SK-N-SH (cell line): ENCODE measurements around the gene VWA5B2. TPM values are rescaled to one million over a fixed set of nuclear protein-coding genes. Genes with fewer than 3 reads are reported as not detected.

ENCODE experiments used
- CTCF ChIA-PET: fragments of 300-600, 350-600 bp; formaldehyde crosslinking; extraction: SDS; loops from one replicate; lab custom pipeline; 2021; lab: Yijun Ruan, JAX
- POLR2A ChIA-PET: fragments of 350-600 bp; sonication (Branson Sonifier 250); formaldehyde crosslinking; extraction: SDS; loops from one replicate; lab custom pipeline; 2020; ENCODE audit warnings: antibody characterized with exemption, inconsistent platforms; lab: Yijun Ruan, JAX
- DNase-seq: peaks from one replicate; pipeline ENCODE4 v3.0.0; 2012
- H2AFZ ChIP-seq: fragments of 200-600 bp; sonication (generic); 2 replicates; pipeline ENCODE4 v1.8.1; 2016; ENCODE audit warnings: antibody characterized with exemption, mild to moderate bottlenecking, low read depth
- H3F3A ChIP-seq: fragments of 200-600 bp; sonication (generic); replicated peaks from 2 replicates; pipeline ENCODE3; 2016; ENCODE audit warnings: antibody characterized with exemption, mild to moderate bottlenecking; ENCODE audit not compliant: insufficient read depth
- H3K27ac ChIP-seq, 2 experiments: fragments of 200-500 bp in 1 of 2; fragments of 200-600 bp in 1 of 2; sonication (Bioruptor generic) in 1 of 2; sonication (generic), shearing (Covaris generic) in 1 of 2; 2 replicates each; pipeline versions ENCODE4 v1.5.1 to v1.6.1; 2014 to 2016; ENCODE audit warnings: low read depth in 2 of 2, inconsistent platforms in 1 of 2, low read length in 1 of 2, mild to moderate bottlenecking in 1 of 2, mixed read lengths in 1 of 2
- H3K27me3 ChIP-seq: fragments of 200-600 bp; sonication (generic), shearing (Covaris generic); 2 replicates; pipeline ENCODE4 v1.6.1; 2016; ENCODE audit warnings: mixed run types; ENCODE audit not compliant: insufficient read depth
- H3K36me3 ChIP-seq, 2 experiments: fragments of 200-500 bp in 1 of 2; fragments of 200-600 bp in 1 of 2; sonication (Bioruptor generic) in 1 of 2; sonication (generic) in 1 of 2; replicated peaks in 1 of 2; 2 replicates each; pipeline versions ENCODE3 to v1.5.1; 2014 to 2016; ENCODE audit warnings: low read length in 1 of 2, mild to moderate bottlenecking in 1 of 2; ENCODE audit not compliant: insufficient read depth in 2 of 2, control insufficient read depth in 1 of 2
- H3K4me1 ChIP-seq, 2 experiments: fragments of 200-500 bp in 1 of 2; fragments of 200-600 bp in 1 of 2; sonication (Bioruptor generic) in 1 of 2; sonication (generic), shearing (Covaris generic) in 1 of 2; 2 replicates each; pipeline versions ENCODE4 v1.5.1 to v1.6.1; 2014 to 2016; ENCODE audit warnings: low read depth in 1 of 2, low read length in 1 of 2, mixed run types in 1 of 2; ENCODE audit not compliant: insufficient read depth in 2 of 2, control insufficient read depth in 1 of 2
- H3K4me2 ChIP-seq: fragments of 200-600 bp; sonication (generic), shearing (Covaris generic); 2 replicates; pipeline ENCODE4 v1.6.1; 2017; ENCODE audit warnings: mixed run types
- H3K4me3 ChIP-seq, 2 experiments: fragments of 200-500 bp in 1 of 2; fragments of 200-600 bp in 1 of 2; sonication (Bioruptor generic) in 1 of 2; sonication (generic), shearing (Covaris generic) in 1 of 2; 2 replicates each; pipeline versions ENCODE4 v1.5.1 to v1.8.1; 2014 to 2016; ENCODE audit warnings: low read depth in 2 of 2, inconsistent platforms in 1 of 2, low read length in 1 of 2, mild to moderate bottlenecking in 1 of 2, mixed read lengths in 1 of 2, moderate library complexity in 1 of 2
- H3K79me2 ChIP-seq: fragments of 200-600 bp; sonication (generic); 2 replicates; pipeline ENCODE4 v1.8.1; 2017; ENCODE audit warnings: mild to moderate bottlenecking; ENCODE audit not compliant: insufficient read depth
- H3K9ac ChIP-seq: fragments of 200-600 bp; sonication (generic); 2 replicates; pipeline ENCODE4 v1.6.1; 2017; ENCODE audit warnings: mixed run types
- H3K9me2 ChIP-seq: fragments of 200-600 bp; sonication (generic); 2 replicates; pipeline ENCODE4 v1.6.1; 2017; ENCODE audit warnings: mixed run types
- H3K9me3 ChIP-seq: fragments of 200-600 bp; sonication (generic); 2 replicates; pipeline ENCODE4 v1.6.1; 2017; ENCODE audit warnings: mixed run types, mild to moderate bottlenecking, moderate library complexity
- H4K20me1 ChIP-seq: fragments of 200-600 bp; sonication (generic); 2 replicates; pipeline ENCODE4 v1.6.1; 2017; ENCODE audit warnings: mild to moderate bottlenecking, mixed run types; ENCODE audit not compliant: insufficient read depth
- EP300 ChIP-seq, 2 experiments: IDR thresholded peaks; 2 replicates each; pipeline versions ENCODE4 v1.4.0 to v1.6.1; 2012; ENCODE audit warnings: borderline replicate concordance in 1 of 2, low read depth in 1 of 2, low read length in 1 of 2
- GABPA ChIP-seq: IDR thresholded peaks from 2 replicates; pipeline ENCODE4 v1.4.0; 2012; ENCODE audit warnings: low read depth, mild to moderate bottlenecking
- GATA2 ChIP-seq: sonication (generic); formaldehyde crosslinking; IDR thresholded peaks from 2 replicates; pipeline ENCODE4 v1.5.0; 2020; ENCODE audit warnings: mild to moderate bottlenecking, missing genetic modification reagents
- JUND ChIP-seq: IDR thresholded peaks from 2 replicates; pipeline ENCODE4 v1.4.0; 2012
- MXI1 ChIP-seq: IDR thresholded peaks from 2 replicates; pipeline ENCODE4 v1.6.1; 2012; ENCODE audit warnings: mild to moderate bottlenecking, low read depth, low read length, improper control_type of control experiment
- POLR2AphosphoS5 ChIP-seq: IDR thresholded peaks from 2 replicates; pipeline ENCODE4 v1.6.1; 2012; ENCODE audit warnings: low read depth, low read length
- RAD21 ChIP-seq: IDR thresholded peaks from 2 replicates; pipeline ENCODE4 v1.6.1; 2012; ENCODE audit warnings: mild to moderate bottlenecking, low read length
- RCOR1 ChIP-seq: fragments of 150-350 bp; IDR thresholded peaks from 2 replicates; pipeline ENCODE4 v1.6.1; 2017; ENCODE audit warnings: antibody characterized with exemption, low read length
- RXRA ChIP-seq: IDR thresholded peaks from 2 replicates; pipeline ENCODE4 v1.4.0; 2012; ENCODE audit warnings: low read depth, mild to moderate bottlenecking, borderline replicate concordance
- SMC3 ChIP-seq: IDR thresholded peaks from 2 replicates; pipeline ENCODE4 v1.6.1; 2012; ENCODE audit warnings: low read depth, low read length, improper control_type of control experiment
- TAF1 ChIP-seq: IDR thresholded peaks from 2 replicates; pipeline ENCODE4 v1.6.1; 2012; ENCODE audit warnings: low read depth, mild to moderate bottlenecking, low read length, moderate library complexity, borderline replicate concordance
- TCF12 ChIP-seq: IDR thresholded peaks from 2 replicates; pipeline ENCODE4 v1.4.0; 2012
- TEAD4 ChIP-seq: IDR thresholded peaks from 2 replicates; pipeline ENCODE4 v1.4.0; 2012; ENCODE audit warnings: mild to moderate bottlenecking, borderline replicate concordance; ENCODE audit not compliant: insufficient read depth
- YY1 ChIP-seq: IDR thresholded peaks from 2 replicates; pipeline ENCODE4 v1.4.0; 2012; ENCODE audit warnings: low read depth, mild to moderate bottlenecking
- WGBS: methylation state at CpG from one replicate; pipeline ENCODE4 v1.1.6; 2017; ENCODE audit warnings: low lambda C conversion rate; 5-methylcytosine and 5-hydroxymethylcytosine counted together
- polyA plus RNA-seq, 3 experiments: library from polyadenylated mRNA; depleted of rRNA; stranded (reverse); fragments of >200 nt; gene quantifications; 2 replicates each; pipeline ENCODE4 v1.2.3, GENCODE V29; 2012
- TF ChIP-seq, protein P1 (sequence below): IDR thresholded peaks from 2 replicates; pipeline ENCODE4 v1.4.0; 2012; ENCODE audit warnings: low read depth, borderline replicate concordance
- TF ChIP-seq, protein P2 (sequence below): fragments of 200-600 bp; sonication (generic); IDR thresholded peaks from 2 replicates; pipeline ENCODE4 v1.6.1; 2017; ENCODE audit warnings: antibody characterized with exemption, mild to moderate bottlenecking, moderate library complexity
- TF ChIP-seq, protein P3 (sequence below): IDR thresholded peaks from 2 replicates; pipeline ENCODE4 v1.4.0; 2012; ENCODE audit warnings: low read depth
- TF ChIP-seq, protein P4 (sequence below): fragments of 150-350 bp; IDR thresholded peaks from 2 replicates; pipeline ENCODE4 v1.6.1; 2016; ENCODE audit warnings: mild to moderate bottlenecking, low read depth, low read length

VWA5B2 gene
- polyA plus RNA-seq, 1 of the 3 experiments (the other 2 are of a cell fraction), result 0.08 TPM

DNA sequence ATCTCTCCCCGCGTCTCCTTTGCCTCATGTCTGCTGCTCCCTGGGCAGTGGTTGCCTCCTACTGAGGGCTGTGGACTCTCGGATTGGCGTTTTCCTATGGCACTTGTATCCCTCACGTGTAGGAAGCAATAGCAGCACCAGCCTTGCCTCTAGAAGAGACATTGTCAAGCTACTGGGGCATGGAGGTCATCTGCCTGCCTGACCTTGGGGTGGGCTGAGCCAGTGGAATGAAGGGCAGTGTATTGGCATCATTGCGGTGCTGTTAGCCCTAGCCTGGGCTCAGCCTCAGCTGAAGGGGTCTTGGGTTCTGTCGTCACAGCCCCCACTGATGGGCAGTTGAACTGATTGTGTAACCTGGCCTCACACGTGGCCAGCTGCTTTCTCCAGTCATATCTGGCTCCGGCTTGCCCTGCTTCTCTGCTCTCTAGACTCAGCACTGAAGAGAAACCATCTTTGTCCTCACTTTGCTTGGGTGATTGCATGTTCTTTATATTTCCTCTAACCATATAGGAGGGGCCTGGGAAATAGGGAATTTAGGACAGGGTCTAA is 35.3 kb upstream of the VWA5B2 start:
- TF ChIP-seq, protein P1, sequence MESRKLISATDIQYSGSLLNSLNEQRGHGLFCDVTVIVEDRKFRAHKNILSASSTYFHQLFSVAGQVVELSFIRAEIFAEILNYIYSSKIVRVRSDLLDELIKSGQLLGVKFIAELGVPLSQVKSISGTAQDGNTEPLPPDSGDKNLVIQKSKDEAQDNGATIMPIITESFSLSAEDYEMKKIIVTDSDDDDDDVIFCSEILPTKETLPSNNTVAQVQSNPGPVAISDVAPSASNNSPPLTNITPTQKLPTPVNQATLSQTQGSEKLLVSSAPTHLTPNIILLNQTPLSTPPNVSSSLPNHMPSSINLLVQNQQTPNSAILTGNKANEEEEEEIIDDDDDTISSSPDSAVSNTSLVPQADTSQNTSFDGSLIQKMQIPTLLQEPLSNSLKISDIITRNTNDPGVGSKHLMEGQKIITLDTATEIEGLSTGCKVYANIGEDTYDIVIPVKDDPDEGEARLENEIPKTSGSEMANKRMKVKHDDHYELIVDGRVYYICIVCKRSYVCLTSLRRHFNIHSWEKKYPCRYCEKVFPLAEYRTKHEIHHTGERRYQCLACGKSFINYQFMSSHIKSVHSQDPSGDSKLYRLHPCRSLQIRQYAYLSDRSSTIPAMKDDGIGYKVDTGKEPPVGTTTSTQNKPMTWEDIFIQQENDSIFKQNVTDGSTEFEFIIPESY, result no peak
- TF ChIP-seq POLR2AphosphoS5, result no peak
- TF ChIP-seq SMC3, result no peak
- TF ChIP-seq RXRA, result no peak
- no peak for TF ChIP-seq TEAD4
- no peak for TF ChIP-seq JUND
- no peak for TF ChIP-seq RAD21
- no peak for TF ChIP-seq MXI1
- no peak for TF ChIP-seq TAF1
- TF ChIP-seq, protein P2, sequence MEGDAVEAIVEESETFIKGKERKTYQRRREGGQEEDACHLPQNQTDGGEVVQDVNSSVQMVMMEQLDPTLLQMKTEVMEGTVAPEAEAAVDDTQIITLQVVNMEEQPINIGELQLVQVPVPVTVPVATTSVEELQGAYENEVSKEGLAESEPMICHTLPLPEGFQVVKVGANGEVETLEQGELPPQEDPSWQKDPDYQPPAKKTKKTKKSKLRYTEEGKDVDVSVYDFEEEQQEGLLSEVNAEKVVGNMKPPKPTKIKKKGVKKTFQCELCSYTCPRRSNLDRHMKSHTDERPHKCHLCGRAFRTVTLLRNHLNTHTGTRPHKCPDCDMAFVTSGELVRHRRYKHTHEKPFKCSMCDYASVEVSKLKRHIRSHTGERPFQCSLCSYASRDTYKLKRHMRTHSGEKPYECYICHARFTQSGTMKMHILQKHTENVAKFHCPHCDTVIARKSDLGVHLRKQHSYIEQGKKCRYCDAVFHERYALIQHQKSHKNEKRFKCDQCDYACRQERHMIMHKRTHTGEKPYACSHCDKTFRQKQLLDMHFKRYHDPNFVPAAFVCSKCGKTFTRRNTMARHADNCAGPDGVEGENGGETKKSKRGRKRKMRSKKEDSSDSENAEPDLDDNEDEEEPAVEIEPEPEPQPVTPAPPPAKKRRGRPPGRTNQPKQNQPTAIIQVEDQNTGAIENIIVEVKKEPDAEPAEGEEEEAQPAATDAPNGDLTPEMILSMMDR, result no peak
- TF ChIP-seq, protein P3, sequence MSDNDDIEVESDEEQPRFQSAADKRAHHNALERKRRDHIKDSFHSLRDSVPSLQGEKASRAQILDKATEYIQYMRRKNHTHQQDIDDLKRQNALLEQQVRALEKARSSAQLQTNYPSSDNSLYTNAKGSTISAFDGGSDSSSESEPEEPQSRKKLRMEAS, result no peak
- TF ChIP-seq YY1, result no peak
- no peak for TF ChIP-seq EP300 (IDR thresholded peaks at IDR 0.05; ENCODE audit: borderline replicate concordance in 1 of 2, low read depth in 1 of 2, low read length in 1 of 2)
- no peak for TF ChIP-seq GABPA
- TF ChIP-seq GATA2 (CRISPR knock-in tag), result no peak
- TF ChIP-seq RCOR1, result no peak
- TF ChIP-seq TCF12, result no peak
- TF ChIP-seq, protein P4, sequence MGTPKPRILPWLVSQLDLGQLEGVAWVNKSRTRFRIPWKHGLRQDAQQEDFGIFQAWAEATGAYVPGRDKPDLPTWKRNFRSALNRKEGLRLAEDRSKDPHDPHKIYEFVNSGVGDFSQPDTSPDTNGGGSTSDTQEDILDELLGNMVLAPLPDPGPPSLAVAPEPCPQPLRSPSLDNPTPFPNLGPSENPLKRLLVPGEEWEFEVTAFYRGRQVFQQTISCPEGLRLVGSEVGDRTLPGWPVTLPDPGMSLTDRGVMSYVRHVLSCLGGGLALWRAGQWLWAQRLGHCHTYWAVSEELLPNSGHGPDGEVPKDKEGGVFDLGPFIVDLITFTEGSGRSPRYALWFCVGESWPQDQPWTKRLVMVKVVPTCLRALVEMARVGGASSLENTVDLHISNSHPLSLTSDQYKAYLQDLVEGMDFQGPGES, result no peak
- H3K36me3 ChIP-seq, result peaks cover 26 to 60% of the 10 kb centered on the region in 2 experiments
- H3K9ac ChIP-seq, result no peak overlapping the region
- H3K27me3 ChIP-seq, result no peaks in the 10 kb centered on the region
- H3K9me3 ChIP-seq, result no peaks in the 10 kb centered on the region
- H3K4me3 ChIP-seq, result no peak overlapping the region
- H4K20me1 ChIP-seq, result 0 out of 2 replicates have a peak, but pooled peaks cover 8% of the 10 kb centered on the region
- peaks cover 11% of the 10 kb centered on the region; the same call in 1 of the 2 replicates for H3K79me2 ChIP-seq
- CTCF ChIA-PET, result interaction anchor here (1.3 to 1.4 kb wide), 2 partner anchors 11 to 56 kb away, joined by 4 to 5 read pairs; partner anchors contain the start of gene EEF1AKMT4
- H3K27ac ChIP-seq, result no peak overlapping the region
- no peaks in the 10 kb centered on the region for H3K4me1 ChIP-seq
- DNase-seq, result no peak
- no peak overlapping the region for H2AFZ ChIP-seq
- H3K4me2 ChIP-seq, result no peak overlapping the region
- no peaks in the 10 kb centered on the region for H3F3A ChIP-seq
- WGBS, result 98% methylated on average over 6 of the region's 9 CpGs
- POLR2A ChIA-PET, result no interaction called here
- no peaks in the 10 kb centered on the region for H3K9me2 ChIP-seq
